EH (cell line): ENCODE results near the gene E2F4.
A peak's percentile ranks its signal among the peaks of the same experiment; 100 is the strongest.

Experiments used
- DNase-seq: peaks from one replicate; pipeline ENCODE4 v3.0.0-alpha.2; 2015; ENCODE audit warnings: low read depth

E2F4 gene

GRCh38 chr16:67235816-67236562 lies 44.0 kb downstream of the E2F4 start:
- no peak for DNase-seq

GRCh38 chr16:67236563-67237395 lies 44.8 kb downstream of the E2F4 start:
- peak; percentile 68 for DNase-seq

GRCh38 chr16:67237396-67238277 lies 45.7 kb downstream of the E2F4 start:
- no peak for DNase-seq

GRCh38 chr16:67238278-67238575 lies 46.3 kb downstream of the E2F4 start:
- DNase-seq = no peak

GRCh38 chr16:67238806-67239470 lies 47.0 kb downstream of the E2F4 start:
- no peak for DNase-seq

GRCh38 chr16:67240506-67240905 lies 48.6 kb downstream of the E2F4 start:
- peak; percentile 74 for DNase-seq

- peak; percentile 98 for DNase-seq
These were observed 49.3 kb downstream of the E2F4 start for GRCh38 chr16:67241008-67241900.

- DNase-seq = no peak
These were observed 50.3 kb downstream of the E2F4 start for GRCh38 chr16:67242138-67242730.

- peak; percentile 27 for DNase-seq
These were observed 51.5 kb downstream of the E2F4 start for GRCh38 chr16:67243481-67243880.

- peak; percentile 97 for DNase-seq
These were observed 52.6 kb downstream of the E2F4 start for GRCh38 chr16:67244387-67245185.

GRCh38 chr16:67245186-67245585 lies 53.2 kb downstream of the E2F4 start:
- no peak for DNase-seq

- DNase-seq = no peak
These were observed 53.7 kb downstream of the E2F4 start for GRCh38 chr16:67245674-67246080.

GRCh38 chr16:67246081-67246755 lies 54.3 kb downstream of the E2F4 start:
- DNase-seq = peak; percentile 93

GRCh38 chr16:67246756-67247191 lies 54.8 kb downstream of the E2F4 start:
- DNase-seq = no peak

GRCh38 chr16:67247192-67248072 lies 55.5 kb downstream of the E2F4 start, which contains the start of gene FHOD1:
TSS of gene FHOD1 (minus strand) at chr16:67247481. CDS start at chr16:67247410, 71 bp downstream.
- peak; percentile 96 for DNase-seq

- no peak for DNase-seq
These were observed 56.1 kb downstream of the E2F4 start for GRCh38 chr16:67248073-67248400.
